ENCODE results near the gene ZMYM4.
A peak's percentile ranks its signal among the peaks of the same experiment; 100 is the strongest.
"Not testable (repeated sequence)": the region's sequence is repeated elsewhere in the genome, so short reads cannot be mapped to it uniquely, and the experiment has no call there.

Gene ZMYM4

DNA sequence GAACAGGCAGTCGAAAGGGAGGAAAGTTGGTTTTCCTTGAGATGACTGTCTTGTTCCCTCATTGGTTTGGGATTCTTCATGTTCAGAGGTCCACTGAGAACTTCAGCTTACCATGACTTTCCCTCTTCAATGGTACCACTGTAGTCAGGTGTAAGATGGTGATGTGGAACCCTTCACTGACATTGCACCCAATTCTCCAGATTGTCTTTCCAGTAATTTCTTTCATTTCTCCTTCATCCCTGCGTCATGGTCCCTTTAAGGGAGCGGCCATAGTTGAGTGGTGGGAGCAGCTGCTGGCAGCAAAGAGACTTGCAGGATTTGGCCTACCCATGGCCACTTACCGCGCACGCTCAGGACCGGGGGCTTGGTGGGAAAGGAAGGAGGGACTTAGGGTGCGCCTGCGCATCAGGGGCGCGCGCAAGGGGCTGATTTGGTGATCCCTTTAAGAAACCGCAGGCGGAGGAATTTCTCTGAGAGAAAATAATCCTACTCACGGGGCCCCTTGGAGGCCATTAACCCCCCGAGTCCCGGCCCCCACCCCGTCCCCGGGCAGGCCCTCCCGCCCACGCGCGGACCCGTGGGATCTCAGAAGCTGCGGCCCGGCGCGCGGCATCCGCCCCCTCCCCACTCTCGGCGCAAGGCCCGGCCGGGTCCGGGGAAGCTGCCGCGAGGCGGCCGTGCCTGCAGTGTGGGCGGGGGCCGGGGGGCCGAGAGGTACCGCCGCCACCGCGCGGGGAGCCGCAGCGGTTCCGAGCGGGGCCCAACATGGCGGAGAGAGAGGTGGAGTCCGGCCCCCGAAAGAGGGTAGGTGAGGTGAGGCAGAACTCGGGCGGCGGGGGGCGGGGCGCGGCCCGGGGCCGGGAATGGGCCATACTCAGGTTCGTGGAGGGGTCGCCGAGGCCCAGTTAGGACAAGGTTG is at the start of gene ZMYM4:
ZMYM4 (plus strand) TSS at position 428 of the 919 bp plus-strand sequence; CDS start at position 766, 338 bp downstream.
- peak; percentile 86 for DNase-seq

DNA sequence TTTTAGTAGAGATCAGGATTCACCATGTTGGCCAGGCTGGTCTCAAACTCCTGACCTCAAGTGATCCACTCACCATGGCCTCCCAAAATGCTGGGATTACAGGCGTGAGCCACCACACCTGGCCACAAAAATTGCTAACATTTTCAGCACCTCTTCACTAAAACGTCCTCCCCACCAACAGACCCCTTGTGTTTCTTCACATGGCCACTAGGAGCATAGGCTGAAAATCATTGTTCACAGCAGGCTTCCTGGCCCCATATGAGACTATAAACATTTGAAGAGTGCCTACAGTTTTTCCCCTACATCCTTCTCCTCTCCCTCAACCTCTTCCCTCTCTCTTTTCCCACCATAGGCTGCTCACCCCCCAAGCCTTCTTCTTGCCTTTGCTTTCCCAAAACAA is 47.5 kb upstream of the ZMYM4 start:
- DNase-seq, result peak; percentile 10

DNA sequence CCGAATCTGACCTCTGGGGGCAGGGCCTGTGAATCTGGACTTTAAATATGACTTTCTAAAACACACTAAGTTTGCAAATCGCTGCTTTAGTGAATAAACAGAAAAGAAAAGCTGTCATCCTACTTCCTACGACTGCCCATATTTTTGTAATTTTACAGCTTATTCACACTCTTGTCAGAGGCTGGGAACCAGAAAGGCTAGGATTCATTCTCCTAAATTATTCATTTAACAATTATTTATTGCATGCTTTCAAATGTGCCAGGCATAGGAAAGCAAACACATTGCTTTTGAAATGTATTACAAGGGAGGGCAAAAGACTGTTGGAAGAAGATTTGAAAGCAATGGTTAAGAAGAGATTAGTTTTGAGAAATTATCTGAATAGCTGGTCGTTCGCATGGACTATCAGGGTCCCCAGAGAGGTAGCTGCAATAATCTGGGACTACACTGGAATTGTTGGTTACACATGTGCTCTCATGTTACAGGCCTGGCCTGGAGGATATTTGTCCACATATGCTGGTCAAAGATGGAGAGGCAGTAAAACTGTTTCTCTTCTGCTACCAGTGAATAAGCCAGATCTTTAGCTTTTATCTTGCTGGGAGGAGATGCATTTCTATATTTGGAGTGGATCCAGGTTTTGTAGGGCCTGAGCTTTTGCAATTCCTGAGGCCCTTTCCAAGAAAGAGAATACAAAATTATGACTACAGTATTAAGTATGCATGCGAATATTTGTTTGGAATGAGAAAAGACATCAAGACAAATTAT is 46.0 kb upstream of the ZMYM4 start:
- DNase-seq, result no peak

DNA sequence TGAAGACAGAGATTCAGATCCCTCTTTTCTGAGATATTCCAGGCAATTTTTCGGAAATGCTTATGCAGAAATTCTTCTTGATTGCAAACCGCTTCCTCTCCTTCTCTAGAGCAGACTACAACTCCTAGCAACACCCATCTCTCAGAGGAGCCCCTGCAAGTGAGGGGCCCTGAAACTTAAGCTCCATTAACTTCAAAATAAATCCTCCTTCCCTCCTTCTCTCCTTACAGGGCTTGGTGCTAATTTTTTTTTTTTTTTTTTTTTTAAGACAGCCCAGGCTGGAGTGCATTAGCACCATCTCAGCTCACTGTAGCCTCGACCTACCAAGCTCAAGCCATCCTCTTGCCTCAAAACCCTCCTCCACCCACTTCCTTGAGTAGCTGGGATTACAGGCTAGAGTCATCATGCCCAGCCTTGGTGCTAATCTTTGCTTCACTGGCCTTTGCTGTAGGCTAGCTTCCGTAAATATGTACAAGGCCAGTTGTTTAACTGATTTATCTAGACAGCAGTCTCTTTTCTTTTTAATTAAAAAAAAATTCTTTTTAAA is 45.4 kb upstream of the ZMYM4 start:
- DNase-seq, result no peak

DNA sequence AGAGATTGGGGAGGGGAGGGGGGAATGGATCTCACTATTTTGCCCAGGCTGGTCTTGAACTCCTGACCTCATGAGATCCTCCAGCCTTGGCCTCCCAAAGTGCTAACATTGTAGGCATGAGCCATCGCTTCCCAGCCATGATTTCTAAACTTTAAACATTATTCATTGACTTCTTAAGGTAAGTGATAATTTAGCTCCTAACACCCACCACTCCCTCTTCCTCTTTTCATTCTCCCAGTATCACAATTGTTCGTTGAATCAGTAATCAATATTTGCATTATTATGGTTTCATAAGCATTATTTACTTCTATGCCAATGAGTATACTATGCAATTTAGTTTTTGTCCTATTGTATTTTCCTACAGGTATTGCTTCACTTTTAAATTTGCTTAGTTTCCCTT is 42.0 kb upstream of the ZMYM4 start:
- no peak for DNase-seq

DNA sequence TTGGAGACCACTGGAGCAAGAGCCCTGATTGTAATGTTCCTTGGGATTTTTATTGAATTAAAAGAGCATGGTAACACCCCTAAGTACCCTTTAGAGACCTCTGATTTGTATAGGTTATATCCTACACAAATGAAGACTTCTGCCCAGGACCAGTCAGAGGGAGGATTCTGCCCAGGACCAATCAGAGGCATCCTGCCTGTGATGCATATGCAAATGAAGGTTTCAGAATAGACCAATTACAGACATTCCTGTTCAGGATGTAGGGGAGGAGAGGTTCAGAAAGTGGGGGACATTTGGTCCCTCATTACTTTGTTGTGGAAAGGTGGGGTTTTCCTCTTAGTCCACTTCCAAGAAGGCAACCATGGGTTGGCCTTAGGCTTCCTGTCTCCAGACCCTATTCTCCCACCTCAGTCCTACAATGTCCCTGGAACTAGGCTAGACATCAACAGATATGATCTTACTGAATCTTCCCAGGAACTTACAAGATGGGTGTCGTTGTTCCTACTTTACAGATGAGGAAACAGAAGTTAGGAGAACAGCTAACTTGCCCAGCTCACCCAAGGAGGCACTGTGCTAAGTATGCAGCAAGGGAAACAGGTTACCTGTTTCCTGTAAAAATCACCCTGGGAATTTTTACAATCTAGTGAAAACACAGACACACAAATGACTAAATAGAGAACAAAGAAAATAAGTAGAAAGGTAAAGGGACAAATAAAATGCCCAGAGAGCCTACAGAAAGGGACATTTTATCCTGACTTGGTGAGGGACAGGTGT is 38.7 kb upstream of the ZMYM4 start:
- DNase-seq, result no peak

DNA sequence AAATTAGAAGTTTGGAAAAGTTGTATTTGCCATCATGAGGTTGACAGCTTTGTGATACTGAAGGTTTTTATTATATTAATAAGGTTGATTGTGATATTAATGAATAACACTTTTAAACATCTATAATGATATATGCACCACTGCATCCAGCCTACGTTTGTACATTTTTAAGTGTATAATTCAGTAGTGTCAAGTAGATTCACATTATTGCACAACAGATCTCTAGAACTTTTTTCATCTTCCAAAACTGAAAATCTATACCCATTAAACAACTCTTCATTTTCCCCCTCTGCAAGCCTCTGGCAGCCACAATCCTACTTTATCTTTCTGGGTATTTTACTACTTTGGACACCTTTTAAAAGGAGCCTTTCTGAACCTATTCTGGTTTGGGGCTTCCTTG is 37.2 kb upstream of the ZMYM4 start:
- no peak for DNase-seq

DNA sequence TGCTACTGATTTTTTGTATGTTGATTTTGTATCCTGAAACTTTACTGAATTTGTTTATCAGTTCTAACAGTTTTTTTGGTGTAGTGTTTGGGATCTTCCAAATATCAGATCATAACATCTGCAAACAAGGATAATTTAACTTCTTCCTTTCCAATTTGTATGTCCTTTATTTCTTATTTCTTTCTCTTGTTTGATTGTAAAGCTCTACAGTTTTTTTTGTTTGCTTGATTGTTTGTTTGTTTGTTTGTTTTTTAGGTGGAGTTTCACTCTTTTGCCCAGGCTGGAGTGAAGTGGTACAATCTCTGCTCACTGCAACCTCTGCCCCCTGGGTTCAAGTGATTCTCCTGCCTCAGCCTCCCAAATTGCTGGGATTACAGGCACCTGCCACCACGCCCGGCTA is 31.7 kb upstream of the ZMYM4 start:
- DNase-seq, result not testable (repeated sequence)

DNA sequence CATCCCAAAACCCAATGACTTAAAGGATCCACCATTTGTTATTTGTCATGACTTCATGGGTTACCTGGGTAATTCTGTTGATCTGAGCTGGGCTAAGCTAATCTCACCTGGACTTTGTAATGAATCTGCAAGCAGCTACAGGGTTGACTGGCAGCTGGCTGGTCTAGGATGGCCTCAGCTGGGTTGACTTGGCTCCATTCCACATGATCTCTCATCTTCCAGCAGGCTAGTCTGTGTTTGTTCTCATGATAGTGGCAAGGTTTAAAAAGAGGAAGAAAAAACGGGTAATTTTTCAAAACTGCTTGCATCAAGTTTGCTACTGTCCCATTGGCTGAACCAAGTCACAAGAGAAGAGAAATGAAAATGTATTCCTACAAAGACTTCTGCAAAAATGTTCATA is 24.8 kb upstream of the ZMYM4 start:
- DNase-seq, result no peak

DNA sequence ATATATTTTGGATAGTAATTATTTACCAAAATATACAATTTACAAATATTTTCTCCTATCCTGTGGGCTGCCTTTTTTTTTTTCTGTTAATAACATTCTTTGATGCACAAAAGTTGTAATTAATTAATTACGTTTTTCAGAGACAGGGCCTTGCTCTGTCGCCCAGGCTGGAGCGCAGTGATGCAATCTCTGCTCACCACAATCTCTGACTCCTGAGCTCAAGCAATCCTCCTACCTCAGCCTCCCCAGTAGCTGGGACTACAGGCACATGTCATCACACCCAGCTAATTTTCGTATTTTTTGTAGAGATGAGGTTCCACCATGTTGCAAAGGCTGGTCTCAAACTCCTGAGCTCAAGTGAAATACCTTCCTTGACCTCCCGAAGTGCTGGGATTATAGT is 21.3 kb upstream of the ZMYM4 start:
- no peak for DNase-seq

DNA sequence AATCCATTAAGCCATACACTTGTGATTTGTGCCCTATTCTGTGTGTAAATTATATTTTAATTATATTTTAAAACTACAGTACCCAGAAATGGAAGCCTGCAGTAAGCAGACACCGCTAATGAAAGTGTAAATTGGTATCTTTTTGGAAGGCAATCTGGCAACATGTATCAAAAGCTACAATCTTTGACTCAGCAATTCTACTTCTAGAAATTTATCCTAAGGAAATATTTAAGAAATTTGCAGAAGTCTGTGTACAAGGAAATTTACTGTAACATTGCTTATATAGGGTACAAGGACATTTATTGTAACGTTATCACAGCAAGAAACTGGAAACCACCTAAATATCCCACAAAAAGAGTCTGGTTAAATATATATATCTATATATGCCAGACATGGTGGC is 14.6 kb upstream of the ZMYM4 start:
- DNase-seq, result no peak

DNA sequence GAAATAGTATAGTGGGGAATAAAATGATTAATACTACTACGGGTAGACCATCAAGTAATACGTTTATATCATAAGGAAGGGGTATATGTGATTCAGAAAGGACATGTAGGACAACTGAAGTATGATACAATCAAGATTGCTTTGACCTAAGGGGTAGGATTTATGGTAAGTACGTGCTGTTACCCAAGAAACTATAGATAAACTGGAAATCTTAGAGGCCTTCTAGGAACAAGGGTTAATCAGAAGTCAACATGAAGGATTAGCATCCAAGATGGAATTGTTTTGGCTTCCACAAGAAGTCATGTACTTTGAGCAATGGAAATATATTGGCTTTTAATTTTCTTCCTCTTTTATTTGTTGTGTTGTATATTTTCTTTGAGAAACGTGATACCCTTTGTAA is 13.2 kb upstream of the ZMYM4 start:
- DNase-seq, result no peak

DNA sequence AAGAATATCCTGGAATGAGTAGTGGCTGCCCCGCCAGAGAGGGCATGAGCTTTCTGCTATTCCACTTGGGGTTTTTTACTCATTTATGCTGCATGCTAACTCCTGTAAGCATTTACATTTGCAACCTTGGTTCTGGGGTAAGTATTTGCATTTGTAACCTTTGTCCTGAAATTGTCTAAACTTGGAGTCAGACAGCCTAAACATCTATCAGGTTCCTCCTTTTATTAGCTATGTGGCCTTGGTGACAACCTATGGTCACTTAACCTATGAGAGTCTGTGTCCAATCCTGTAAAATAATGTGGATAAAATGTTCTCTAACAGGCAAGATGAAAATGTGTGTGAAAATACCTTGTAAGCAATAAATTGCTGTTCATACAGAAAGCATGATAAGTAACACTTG is 8.9 kb upstream of the ZMYM4 start:
- DNase-seq, result no peak

DNA sequence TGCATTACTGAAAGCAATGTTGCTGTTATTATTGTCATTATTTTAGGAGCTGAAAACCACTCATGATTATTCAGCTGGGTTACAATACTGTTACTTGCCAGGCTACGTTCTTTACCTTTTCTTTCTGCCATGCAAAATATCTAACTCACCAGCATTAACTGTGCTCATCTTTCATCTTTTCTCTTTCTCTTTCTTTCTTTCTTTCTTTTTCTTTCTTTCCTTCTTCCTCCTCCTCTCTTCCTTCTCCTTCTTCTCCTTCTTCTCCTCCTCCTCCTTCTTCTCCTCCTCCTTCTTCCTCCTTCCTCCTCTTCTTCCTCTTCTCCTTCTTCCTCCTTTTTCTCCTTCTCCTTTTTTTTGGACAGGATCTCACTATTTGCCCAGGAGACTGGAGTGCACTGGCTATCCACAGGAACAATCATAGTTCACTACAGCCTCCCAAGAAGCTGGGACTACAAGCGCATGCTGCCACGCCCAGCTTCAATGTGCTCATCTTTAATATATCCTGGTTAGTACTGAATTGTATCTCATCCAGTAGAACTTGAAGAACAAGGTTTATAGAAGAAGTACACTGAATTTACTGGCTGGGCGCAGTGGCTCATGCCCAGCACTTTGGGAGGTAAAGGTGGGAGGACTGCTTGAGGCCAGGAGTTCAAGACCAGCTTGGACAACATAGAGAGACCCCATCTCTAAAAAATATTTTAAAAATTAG is 6.9 kb upstream of the ZMYM4 start:
- DNase-seq, result no peak

DNA sequence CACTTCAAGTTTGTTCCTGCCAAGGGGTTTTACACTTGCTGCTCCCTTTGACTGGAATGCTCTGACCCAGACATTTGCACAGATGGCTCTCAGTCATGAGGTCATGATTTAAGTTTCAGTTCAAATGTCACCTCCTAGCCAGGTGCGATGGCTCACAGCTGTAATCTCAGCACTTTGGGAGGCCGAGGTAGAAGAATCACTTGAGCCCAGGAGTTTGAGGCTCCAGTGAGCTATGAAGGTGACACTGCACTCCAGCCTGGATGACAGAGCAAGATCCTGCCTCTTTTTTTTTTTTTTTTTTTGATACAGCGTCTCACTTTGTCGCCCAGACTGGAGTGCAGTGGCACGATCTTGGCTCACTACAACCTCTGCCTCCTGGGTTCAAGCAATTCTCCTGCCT is 4.5 kb upstream of the ZMYM4 start:
- no peak for DNase-seq

DNA sequence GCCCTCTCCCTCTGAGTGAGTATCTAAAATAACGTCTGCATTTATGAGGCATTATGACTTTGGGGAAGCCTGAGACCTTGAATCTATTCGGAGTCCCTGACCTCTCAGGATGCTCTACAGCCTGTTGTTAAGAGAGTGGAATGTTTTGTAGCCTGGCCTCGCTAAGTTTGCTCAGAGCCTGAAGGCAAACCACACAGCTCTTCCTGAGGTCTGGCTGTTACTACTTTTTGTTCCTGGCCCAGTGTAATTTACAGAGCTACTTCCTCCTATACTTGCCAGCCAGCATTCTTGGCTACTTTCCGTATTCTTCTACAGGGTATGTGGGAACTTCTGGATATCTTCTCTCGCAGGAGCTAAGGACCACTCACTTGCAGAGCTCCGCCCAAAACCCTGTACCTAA is 3.6 kb upstream of the ZMYM4 start:
- DNase-seq, result no peak

DNA sequence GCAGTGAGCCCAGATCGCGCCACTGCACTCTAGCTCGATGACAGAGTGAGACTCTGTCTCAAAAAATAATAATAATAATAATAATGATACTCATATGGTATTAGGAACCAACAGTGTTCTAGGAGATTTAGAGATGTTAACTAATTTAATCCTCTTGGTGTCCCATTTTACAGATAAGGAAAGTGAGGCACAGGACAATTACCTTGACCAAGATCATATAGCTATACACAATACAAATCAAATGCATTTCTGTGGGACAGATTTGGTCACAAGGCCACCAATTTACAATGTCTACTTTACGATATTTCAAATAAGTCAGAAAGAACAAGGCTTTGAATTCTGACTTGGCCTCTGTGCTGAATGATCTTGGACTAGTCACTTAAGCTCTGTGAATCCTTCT is 2.2 kb upstream of the ZMYM4 start:
- DNase-seq, result no peak

DNA sequence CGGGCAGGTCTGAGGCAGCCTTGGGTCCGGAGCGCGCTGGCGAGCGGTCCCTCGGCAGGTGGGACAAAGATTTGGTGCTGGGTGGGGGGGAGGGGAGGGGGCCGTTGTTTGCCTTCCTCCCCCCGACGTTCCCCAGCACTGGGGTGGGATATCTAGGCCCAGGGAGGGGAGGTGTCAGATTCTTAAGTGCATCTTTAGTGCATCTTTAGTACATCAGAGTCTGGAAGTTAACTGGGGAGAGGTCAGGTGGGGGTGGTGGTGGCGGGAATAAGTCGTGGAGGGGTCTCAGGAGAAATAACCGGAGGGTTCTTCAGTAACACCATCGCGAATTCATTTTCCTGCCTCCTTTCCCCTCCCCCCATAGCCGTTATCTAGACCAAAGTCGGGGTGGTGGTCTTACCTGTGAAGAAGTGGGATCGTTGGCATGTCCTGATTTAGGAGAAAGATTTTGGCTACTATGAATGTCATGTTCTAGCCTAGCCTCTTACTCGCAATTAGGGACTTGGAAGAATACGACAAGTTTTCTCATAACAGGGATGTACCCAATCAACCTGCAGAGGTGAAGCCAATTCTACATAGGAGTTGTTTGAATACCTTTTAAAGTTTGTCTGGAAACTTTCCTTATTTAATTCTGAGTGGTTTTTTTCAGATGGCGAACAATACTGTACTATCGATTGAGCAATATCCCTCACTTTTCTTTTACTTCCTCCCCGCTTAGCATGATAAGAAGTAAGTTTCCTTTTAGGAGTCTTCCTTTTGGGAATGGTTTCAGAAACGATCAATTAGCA is 886 bp downstream of the ZMYM4 start:
- no peak for DNase-seq

DNA sequence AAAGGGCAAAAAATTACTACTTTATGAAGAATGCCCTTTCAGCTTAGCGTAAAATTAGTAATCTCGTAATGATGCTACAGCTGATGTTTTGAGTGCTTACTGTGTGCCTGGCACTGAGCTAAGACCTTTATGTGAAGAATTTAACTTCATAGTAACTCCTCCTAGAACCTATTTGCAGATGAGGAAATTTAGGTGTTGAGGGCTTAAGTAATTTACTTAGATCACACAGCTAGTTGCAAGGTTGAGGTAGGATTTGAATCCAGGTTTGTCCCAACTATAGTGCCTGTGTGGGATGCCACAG is 1.4 kb downstream of the ZMYM4 start:
- no peak for DNase-seq

DNA sequence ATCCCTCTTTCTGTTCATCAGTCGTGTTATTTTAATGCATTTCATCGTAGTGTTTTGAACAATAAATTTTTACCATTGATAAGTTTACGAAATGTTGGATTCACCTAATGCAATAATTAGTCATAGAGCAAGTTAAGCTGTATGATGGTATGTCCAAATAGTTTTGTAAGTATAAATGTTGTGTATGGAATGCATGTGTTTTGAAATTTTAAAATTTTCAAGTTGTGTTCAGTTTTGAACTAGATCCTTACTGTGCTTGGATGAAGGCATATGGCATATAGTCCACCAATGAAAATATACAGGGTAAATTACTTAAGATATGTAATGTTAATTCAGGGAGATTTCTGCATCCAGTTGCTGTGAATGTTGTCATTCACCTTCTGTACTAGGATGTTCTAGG is 2.3 kb downstream of the ZMYM4 start:
- no peak for DNase-seq

DNA sequence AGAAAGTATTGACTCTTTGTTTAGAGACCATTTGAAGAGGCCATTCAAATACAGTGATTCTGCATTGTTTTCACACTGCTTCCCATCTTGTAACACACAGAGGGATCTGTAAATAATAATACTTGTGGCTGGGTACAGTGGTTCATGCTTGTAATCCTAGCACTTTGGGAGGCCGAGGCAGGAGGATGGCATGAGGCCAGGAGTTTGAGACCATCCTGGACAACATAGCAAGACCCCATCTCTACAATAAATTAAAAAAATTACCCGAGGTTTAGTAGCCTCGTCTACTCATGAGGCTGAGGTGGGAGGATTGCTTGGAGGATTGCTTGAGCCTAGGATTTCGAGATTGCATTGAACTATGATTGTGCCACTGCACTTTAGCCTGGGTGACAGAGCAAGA is 5.7 kb downstream of the ZMYM4 start:
- DNase-seq, result no peak
